HL-60 (cell line): ENCODE data around the gene PDXK.

ENCODE experiments used
- GABPA ChIP-seq: IDR thresholded peaks from 2 replicates; pipeline ENCODE4 v1.6.1; 2012; ENCODE audit warnings: low read depth
- POLR2AphosphoS5 ChIP-seq: IDR thresholded peaks from 2 replicates; pipeline ENCODE4 v1.6.1; 2012; ENCODE audit warnings: low read depth
- TF ChIP-seq, protein P1 (sequence below): IDR thresholded peaks from one replicate; pipeline ENCODE4 v1.5.1; 2011; ENCODE audit warnings: low read length, control low read depth, inconsistent platforms; ENCODE audit not compliant: insufficient read depth

DNA sequence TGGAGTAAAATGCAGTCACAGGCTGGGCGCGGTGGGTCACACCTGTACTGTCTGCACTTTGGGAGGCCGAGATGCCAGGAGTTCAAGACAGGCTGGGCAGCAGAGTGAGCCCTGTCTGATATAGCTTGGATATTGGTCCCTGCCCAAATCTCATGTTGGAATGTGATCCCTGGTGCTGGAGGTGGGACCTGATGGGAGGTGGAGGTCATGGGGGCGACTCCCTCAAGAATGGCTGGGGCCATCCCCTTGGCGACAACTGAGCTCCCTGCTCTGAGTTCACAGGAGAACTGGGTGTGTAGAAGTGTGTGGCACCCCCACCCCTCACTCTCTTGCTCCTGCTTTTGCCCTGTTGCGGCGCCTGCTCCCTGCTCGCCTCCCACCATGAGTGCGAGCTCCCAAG is 11.5 kb upstream of the PDXK start:
- TF ChIP-seq, protein P1, sequence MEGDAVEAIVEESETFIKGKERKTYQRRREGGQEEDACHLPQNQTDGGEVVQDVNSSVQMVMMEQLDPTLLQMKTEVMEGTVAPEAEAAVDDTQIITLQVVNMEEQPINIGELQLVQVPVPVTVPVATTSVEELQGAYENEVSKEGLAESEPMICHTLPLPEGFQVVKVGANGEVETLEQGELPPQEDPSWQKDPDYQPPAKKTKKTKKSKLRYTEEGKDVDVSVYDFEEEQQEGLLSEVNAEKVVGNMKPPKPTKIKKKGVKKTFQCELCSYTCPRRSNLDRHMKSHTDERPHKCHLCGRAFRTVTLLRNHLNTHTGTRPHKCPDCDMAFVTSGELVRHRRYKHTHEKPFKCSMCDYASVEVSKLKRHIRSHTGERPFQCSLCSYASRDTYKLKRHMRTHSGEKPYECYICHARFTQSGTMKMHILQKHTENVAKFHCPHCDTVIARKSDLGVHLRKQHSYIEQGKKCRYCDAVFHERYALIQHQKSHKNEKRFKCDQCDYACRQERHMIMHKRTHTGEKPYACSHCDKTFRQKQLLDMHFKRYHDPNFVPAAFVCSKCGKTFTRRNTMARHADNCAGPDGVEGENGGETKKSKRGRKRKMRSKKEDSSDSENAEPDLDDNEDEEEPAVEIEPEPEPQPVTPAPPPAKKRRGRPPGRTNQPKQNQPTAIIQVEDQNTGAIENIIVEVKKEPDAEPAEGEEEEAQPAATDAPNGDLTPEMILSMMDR = no peak
- TF ChIP-seq POLR2AphosphoS5 (no peak), GABPA (no peak)
